CD4-positive, alpha-beta memory T cell (primary cell): ENCODE results near the gene SMPDL3B. TPM values are rescaled to one million over a fixed set of nuclear protein-coding genes. Genes with fewer than 3 reads are reported as not detected.

Source experiments
- CTCF ChIA-PET: fragments of 350-600 bp; sonication (Branson Sonifier 250); formaldehyde crosslinking; loops from one replicate; lab custom pipeline; 2021; ENCODE audit warnings: inconsistent platforms; ENCODE audit not compliant: partially characterized antibody; lab: Charles Lee
- POLR2A ChIA-PET: fragments of 350-600 bp; sonication (Branson Sonifier 250); formaldehyde crosslinking; loops from one replicate; lab custom pipeline; 2021; ENCODE audit not compliant: partially characterized antibody; lab: Charles Lee
- DNase-seq, 5 donors: peaks; one replicate each; pipeline versions ENCODE4 v3.0.0 to v3.0.0-alpha.2; 2020 to 2022; ENCODE audit warnings: mixed read lengths in 1 of 5
- H3K27ac ChIP-seq: one replicate; pipeline ENCODE4 v1.7.0; 2013; ENCODE audit warnings: low read depth, low read length
- H3K27me3 ChIP-seq: 2 replicates; pipeline ENCODE4 v1.7.0; 2013; ENCODE audit warnings: mild to moderate bottlenecking, low read length, moderate library complexity; ENCODE audit not compliant: insufficient read depth
- H3K36me3 ChIP-seq: 2 replicates; pipeline ENCODE4 v1.7.0; 2013; ENCODE audit warnings: mild to moderate bottlenecking, low read length, moderate library complexity; ENCODE audit not compliant: insufficient read depth
- H3K4me1 ChIP-seq: 2 replicates; pipeline ENCODE4 v1.7.0; 2013; ENCODE audit warnings: mild to moderate bottlenecking, low read length, moderate library complexity; ENCODE audit not compliant: insufficient read depth
- H3K4me3 ChIP-seq, 2 donors: one replicate each; pipeline ENCODE4 v1.7.0; 2013; ENCODE audit warnings: low read length in 2 of 2, mild to moderate bottlenecking in 1 of 2
- H3K9me3 ChIP-seq, 2 donors: one replicate each; pipeline ENCODE4 v1.7.0; 2013; ENCODE audit warnings: low read length in 2 of 2, control low read depth in 1 of 2; ENCODE audit not compliant: control insufficient read depth in 1 of 2
- H3K27ac Mint-ChIP-seq, 7 donors: one replicate each; pipeline ENCODE4 v1.8.0; 2020 to 2021; ENCODE audit warnings: mixed read lengths in 7 of 7, mild to moderate bottlenecking in 6 of 7, inconsistent platforms in 3 of 7, moderate library complexity in 3 of 7
- H3K27me3 Mint-ChIP-seq, 2 donors: one replicate each; pipeline ENCODE4 v1.8.0; 2020 to 2021; ENCODE audit warnings: mixed read lengths in 2 of 2
- H3K36me3 Mint-ChIP-seq, 2 donors: one replicate each; pipeline ENCODE4 v1.8.0; 2020 to 2021; ENCODE audit warnings: mixed read lengths in 2 of 2, inconsistent platforms in 1 of 2, mild to moderate bottlenecking in 1 of 2
- H3K4me1 Mint-ChIP-seq, 4 donors: one replicate each; pipeline ENCODE4 v1.8.0; 2020 to 2021; ENCODE audit warnings: mixed read lengths in 4 of 4, mild to moderate bottlenecking in 1 of 4
- H3K4me3 Mint-ChIP-seq, 8 donors: one replicate each; pipeline ENCODE4 v1.8.0; 2020 to 2021; ENCODE audit warnings: mixed read lengths in 8 of 8, mild to moderate bottlenecking in 7 of 8, moderate library complexity in 6 of 8, inconsistent platforms in 3 of 8
- H3K9me3 Mint-ChIP-seq, 8 donors: one replicate each; pipeline ENCODE4 v1.8.0; 2020 to 2021; ENCODE audit warnings: mixed read lengths in 8 of 8, mild to moderate bottlenecking in 5 of 8, inconsistent platforms in 3 of 8, moderate library complexity in 1 of 8
- intact Hi-C: fragments of 100-400 bp; cut with micrococcal nuclease; formaldehyde crosslinking; loops from one replicate; pipeline ENCODE4 v1.15.1; 2023
- polyA plus RNA-seq, 2 donors: library from polyadenylated mRNA; unstranded; fragments of 300-500 nt; fragmentation: Illumina TruSeq; gene quantifications; one replicate each; pipeline ENCODE4 v1.2.3, GENCODE V29; 2021
- total RNA-seq, 2 experiments: library from RNA; stranded (reverse); gene quantifications; one replicate each; pipeline ENCODE4 v1.2.3, GENCODE V29; 2021

Gene SMPDL3B
- total and polyA plus RNA-seq, 4 experiments from 2014 or later: not detected

DNA sequence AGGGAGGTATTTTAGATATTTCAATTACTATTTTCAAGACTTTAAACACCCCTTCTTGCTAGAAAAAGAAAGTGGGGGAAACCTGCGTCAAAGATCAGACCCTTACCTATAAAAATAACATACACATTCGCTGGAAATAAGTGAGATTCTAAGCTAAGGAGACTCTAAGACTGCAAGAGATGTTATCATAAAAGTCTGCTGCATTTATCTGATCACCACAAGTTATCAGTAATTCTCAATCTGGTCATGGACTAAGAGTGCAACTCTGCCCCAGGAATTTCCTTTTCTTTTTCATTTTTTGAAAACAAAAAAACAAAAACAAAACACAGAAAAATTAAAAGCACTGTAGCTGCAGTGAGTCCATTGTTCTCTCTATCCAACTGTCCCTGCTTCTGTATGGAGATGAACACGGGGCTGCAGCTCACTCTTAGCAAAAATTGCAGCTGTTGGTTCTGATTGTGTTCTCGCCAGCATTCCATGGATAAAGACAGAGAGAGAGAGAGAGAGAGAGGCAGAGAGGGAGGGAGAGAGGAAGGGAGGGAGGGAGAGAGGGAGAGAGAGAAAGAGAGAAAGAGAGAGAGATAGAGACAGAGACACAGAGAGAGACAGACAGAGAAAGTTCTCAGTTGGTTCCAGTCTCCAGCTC, 39.1 kb downstream of the SMPDL3B start:
- peaks cover 13% of the 10 kb centered on the region for H3K4me1 ChIP-seq
- H3K36me3 Mint-ChIP-seq: peaks cover 6 to 27% of the 10 kb centered on the region in 2 donors
- H3K4me3 ChIP-seq: no peak overlapping the region
- H3K27me3 ChIP-seq: no peaks in the 10 kb centered on the region
- H3K27me3 Mint-ChIP-seq: no peaks in the 10 kb centered on the region
- ChIA-PET CTCF (interaction anchor here (0.5 to 8.5 kb wide), 5 partner anchors 14 to 128 kb away, joined by 3 to 90 read pairs (median 5); partner anchors contain the start of gene XKR8), POLR2A (interaction anchor here (0.6 to 1.4 kb wide), 3 partner anchors 14 to 116 kb away, joined by 3 to 6 read pairs (median 5); partner anchors contain the start of gene XKR8)
- DNase-seq: no peak
- no peaks in the 10 kb centered on the region for H3K9me3 Mint-ChIP-seq
- no peak overlapping the region for H3K4me3 Mint-ChIP-seq
- no peak overlapping the region for H3K27ac ChIP-seq
- peaks cover 9 to 27% (median 15%) of the 10 kb centered on the region in 4 donors for H3K4me1 Mint-ChIP-seq
- peaks cover 12% of the 10 kb centered on the region for H3K36me3 ChIP-seq
- intact Hi-C loops: no loop called here
- peak overlapping the region in 5 of 7 donors; percentile 9 to 74 (median 29) for H3K27ac Mint-ChIP-seq
- no peaks in the 10 kb centered on the region for H3K9me3 ChIP-seq

DNA sequence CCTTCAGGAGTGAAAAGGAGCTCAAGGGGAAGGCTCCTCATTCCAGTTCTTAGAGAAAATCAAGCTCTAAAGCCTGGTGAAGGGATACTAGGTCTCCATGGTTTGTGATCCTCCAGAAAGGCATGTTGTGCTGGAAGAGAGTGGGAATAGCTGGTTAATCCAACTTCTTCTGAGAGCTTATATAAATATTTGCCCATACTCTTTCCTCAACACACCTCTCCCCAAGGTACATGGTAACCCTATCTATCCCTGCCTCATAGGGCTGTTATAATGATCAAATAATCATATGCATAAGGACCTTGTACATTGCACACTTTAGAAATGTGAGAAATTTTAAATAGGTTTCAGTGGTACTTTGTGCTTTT, 39.6 kb downstream of the SMPDL3B start:
- Mint-ChIP-seq H3K4me3 (no peak overlapping the region), H3K27me3 (no peaks in the 10 kb centered on the region), H3K4me1 (peaks cover 7 to 22% (median 13%) of the 10 kb centered on the region in 4 donors), H3K27ac (peak overlapping the region in 1 of 7 donors; percentile 42), H3K36me3 (peaks cover 6 to 25% of the 10 kb centered on the region in 2 donors), H3K9me3 (no peaks in the 10 kb centered on the region)
- H3K4me1 ChIP-seq: peaks cover 11% of the 10 kb centered on the region
- ChIA-PET CTCF (interaction anchor here (0.7 to 8.5 kb wide), 4 partner anchors 14 to 116 kb away, joined by 3 to 90 read pairs (median 5); partner anchors contain the start of gene XKR8), POLR2A (interaction anchor here (0.6 to 1.4 kb wide), 4 partner anchors 15 to 1186 kb away, joined by 3 to 6 read pairs (median 4); partner anchors contain the start of gene XKR8)
- H3K9me3 ChIP-seq: no peaks in the 10 kb centered on the region
- H3K4me3 ChIP-seq: no peak overlapping the region
- H3K27me3 ChIP-seq: no peaks in the 10 kb centered on the region
- peaks cover 12% of the 10 kb centered on the region for H3K36me3 ChIP-seq
- DNase-seq: no peak
- intact Hi-C loops: no loop called here
- no peak overlapping the region for H3K27ac ChIP-seq

DNA sequence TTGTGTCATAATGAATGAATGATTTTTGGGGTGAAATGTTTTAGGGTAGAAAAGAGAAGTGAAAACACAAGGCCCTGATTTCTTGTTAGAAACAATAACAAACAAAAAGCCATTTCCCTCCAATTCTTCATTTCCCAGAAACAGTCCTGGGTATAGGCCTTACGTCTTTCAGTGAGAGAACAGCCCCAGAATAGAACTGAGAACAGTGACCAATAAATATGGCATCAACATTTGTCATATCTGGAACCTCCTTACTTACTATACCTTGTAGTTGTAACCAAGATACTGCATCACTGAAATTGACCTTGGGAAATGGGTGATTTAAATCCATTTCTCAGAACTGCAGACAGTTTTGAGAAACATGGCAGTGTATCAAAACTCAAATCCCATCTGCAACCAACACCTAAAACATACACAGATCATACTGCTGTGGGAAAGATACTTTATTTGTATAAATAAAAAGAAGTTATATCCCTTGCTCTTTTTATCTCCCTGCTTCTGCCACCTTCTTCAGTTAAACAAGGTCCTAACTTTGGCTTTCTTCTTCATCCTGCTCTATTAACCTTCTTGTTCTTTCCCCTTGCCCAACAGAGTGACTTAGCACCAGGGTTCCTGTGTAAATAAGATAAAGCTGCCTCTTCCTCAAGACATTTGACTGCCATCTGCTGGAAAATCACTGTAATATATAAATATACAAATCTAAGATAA, 44.5 kb downstream of the SMPDL3B start:
- ChIA-PET CTCF (interaction anchor here (0.9 to 8.5 kb wide), 10 partner anchors 7 to 138 kb away, joined by 3 to 90 read pairs (median 4); no protein-coding TSS in a partner anchor), POLR2A (interaction anchor here (0.6 to 2.6 kb wide), 5 partner anchors 13 to 122 kb away, joined by 3 to 11 read pairs (median 7); partner anchors contain the start of gene XKR8)
- H3K27ac ChIP-seq: no peak overlapping the region
- Mint-ChIP-seq H3K4me1 (no peaks in the 10 kb centered on the region), H3K4me3 (no peak overlapping the region), H3K36me3 (peaks cover 6 to 14% of the 10 kb centered on the region in 2 donors), H3K27me3 (no peaks in the 10 kb centered on the region), H3K9me3 (no peaks in the 10 kb centered on the region), H3K27ac (no peak overlapping the region)
- DNase-seq: peak in 4 of 5 donors; percentile 49 to 56 (median 53)
- intact Hi-C loops: loop anchor here (1.0 kb wide), 3 partner anchors 19 to 118 kb away; no protein-coding TSS in a partner anchor
- H3K9me3 ChIP-seq: no peaks in the 10 kb centered on the region
- no peak overlapping the region for H3K4me3 ChIP-seq
- no peaks in the 10 kb centered on the region for H3K4me1 ChIP-seq
- peaks cover 5% of the 10 kb centered on the region for H3K36me3 ChIP-seq
- no peaks in the 10 kb centered on the region for H3K27me3 ChIP-seq

DNA sequence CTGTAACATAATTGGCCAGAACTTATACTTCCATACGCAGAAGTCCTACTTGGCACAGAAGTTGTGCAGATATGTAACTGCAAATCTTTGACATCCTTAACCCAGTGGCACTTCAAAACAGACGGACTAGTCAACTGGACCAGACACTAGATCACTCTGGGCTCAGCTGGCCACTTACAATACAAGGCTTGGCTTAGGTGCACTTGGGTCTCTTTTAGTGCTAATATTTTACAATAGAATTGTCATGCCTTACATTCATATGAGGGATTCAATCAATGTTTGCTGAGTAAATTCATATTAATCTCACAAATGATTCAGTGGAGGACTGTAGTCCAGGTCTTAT, 45.0 kb downstream of the SMPDL3B start:
- Histone ChIP-seq H3K9me3 (no peaks in the 10 kb centered on the region), H3K27ac (no peak overlapping the region), H3K36me3 (no peaks in the 10 kb centered on the region), H3K4me3 (no peak overlapping the region), H3K27me3 (no peaks in the 10 kb centered on the region), H3K4me1 (no peaks in the 10 kb centered on the region)
- ChIA-PET POLR2A (interaction anchor here (1.0 to 2.6 kb wide), 4 partner anchors 13 to 122 kb away, joined by 6 to 11 read pairs (median 8); no protein-coding TSS in a partner anchor), CTCF (interaction anchor here (0.9 to 8.5 kb wide), 11 partner anchors 8 to 138 kb away, joined by 3 to 90 read pairs (median 4); no protein-coding TSS in a partner anchor)
- H3K27ac Mint-ChIP-seq: no peak overlapping the region
- H3K27me3 Mint-ChIP-seq: no peaks in the 10 kb centered on the region
- intact Hi-C loops: loop anchor here (1.0 kb wide), 3 partner anchors 20 to 119 kb away; no protein-coding TSS in a partner anchor
- no peak for DNase-seq
- peaks cover 6 to 11% of the 10 kb centered on the region in 2 donors for H3K36me3 Mint-ChIP-seq
- no peak overlapping the region for H3K4me3 Mint-ChIP-seq
- no peaks in the 10 kb centered on the region for H3K9me3 Mint-ChIP-seq
- H3K4me1 Mint-ChIP-seq: no peaks in the 10 kb centered on the region

DNA sequence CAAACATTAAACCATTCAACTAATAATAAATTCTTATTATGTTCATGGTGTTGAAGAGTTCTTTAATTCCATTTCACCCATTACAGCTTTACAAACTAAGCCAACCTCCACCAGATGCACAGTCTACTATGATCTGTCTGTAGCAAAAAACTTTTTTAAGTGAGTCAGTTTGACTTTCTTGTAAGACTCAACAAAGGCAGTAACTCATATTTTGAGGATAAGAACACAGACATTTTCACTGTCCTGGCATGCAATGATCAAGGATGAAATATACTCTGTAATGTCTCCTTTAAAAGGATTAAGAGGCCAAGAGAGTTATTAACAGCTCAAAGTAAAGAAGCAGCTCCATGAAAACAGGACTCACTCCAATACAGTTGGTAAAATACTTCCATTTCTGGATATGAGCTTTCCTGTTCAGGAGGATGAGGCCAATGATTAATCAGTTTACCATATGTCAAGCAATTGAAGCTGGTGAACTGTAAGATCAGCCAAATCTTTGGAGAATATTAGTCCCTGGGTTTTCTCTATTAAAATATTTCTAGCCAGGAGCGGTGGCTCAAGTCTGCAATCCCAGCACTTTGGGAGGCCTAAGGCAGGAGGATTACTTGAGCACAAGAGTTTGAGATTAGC, 45.5 kb downstream of the SMPDL3B start:
- intact Hi-C loops: no loop called here
- Mint-ChIP-seq H3K4me1 (no peaks in the 10 kb centered on the region), H3K4me3 (no peak overlapping the region), H3K27me3 (no peaks in the 10 kb centered on the region), H3K27ac (no peak overlapping the region), H3K36me3 (peaks cover 8 to 12% of the 10 kb centered on the region in 2 donors), H3K9me3 (no peaks in the 10 kb centered on the region)
- ChIA-PET POLR2A (interaction anchor here (1.0 to 2.6 kb wide), 5 partner anchors 10 to 123 kb away, joined by 3 to 11 read pairs (median 7); no protein-coding TSS in a partner anchor), CTCF (interaction anchor here (0.7 to 8.5 kb wide), 12 partner anchors 8 to 139 kb away, joined by 3 to 90 read pairs (median 4); no protein-coding TSS in a partner anchor)
- no peak for DNase-seq
- H3K9me3 ChIP-seq: no peaks in the 10 kb centered on the region
- no peak overlapping the region for H3K4me3 ChIP-seq
- no peaks in the 10 kb centered on the region for H3K4me1 ChIP-seq
- no peaks in the 10 kb centered on the region for H3K27me3 ChIP-seq
- no peak overlapping the region for H3K27ac ChIP-seq
- no peaks in the 10 kb centered on the region for H3K36me3 ChIP-seq

DNA sequence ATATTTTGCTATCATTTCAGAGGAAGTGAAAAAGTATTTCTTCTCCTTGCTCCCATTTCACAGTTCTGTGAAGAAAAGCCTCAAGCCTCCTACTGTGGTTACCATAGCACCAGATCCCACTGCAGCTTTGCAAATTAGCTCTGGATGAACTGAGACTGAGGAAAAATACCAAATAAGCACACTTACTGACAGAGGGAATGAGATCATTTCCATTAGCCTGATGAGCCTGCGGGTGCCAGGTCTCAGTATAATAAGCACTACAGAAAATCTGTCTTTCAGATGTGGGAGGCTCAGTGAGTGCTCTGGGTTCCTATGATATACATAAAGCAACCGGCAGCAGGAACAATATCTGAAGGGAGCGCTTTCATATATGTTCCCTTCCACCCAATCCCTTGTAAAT, 46.3 kb downstream of the SMPDL3B start:
- Mint-ChIP-seq H3K36me3 (peaks cover 11 to 15% of the 10 kb centered on the region in 2 donors), H3K4me1 (no peaks in the 10 kb centered on the region), H3K4me3 (no peak overlapping the region), H3K9me3 (no peaks in the 10 kb centered on the region), H3K27me3 (no peaks in the 10 kb centered on the region), H3K27ac (peak overlapping the region in 1 of 7 donors; percentile 49)
- ChIA-PET POLR2A (interaction anchor here (0.9 to 2.6 kb wide), 3 partner anchors 9 to 12 kb away, joined by 3 to 11 read pairs (median 4); no protein-coding TSS in a partner anchor), CTCF (interaction anchor here (0.8 to 8.5 kb wide), 5 partner anchors 8 to 123 kb away, joined by 4 to 90 read pairs (median 11); no protein-coding TSS in a partner anchor)
- H3K4me3 ChIP-seq: no peak overlapping the region
- no peaks in the 10 kb centered on the region for H3K4me1 ChIP-seq
- intact Hi-C loops: no loop called here
- H3K27me3 ChIP-seq: no peaks in the 10 kb centered on the region
- H3K27ac ChIP-seq: no peak overlapping the region
- DNase-seq: no peak
- no peaks in the 10 kb centered on the region for H3K36me3 ChIP-seq
- no peaks in the 10 kb centered on the region for H3K9me3 ChIP-seq
